ENCODE results near the gene CMIP. TPM values are rescaled to one million over a fixed set of nuclear protein-coding genes. Genes with fewer than 3 reads are reported as not detected.

CMIP gene
- polyA plus RNA-seq, 1 donor from 2014 or later, result 15.1 TPM

- H4K20me1 ChIP-seq (ENCODE audit: insufficient read depth), result peaks cover 48% of the 10 kb centered on the region
- no peaks in the 10 kb centered on the region for H3K9me3 ChIP-seq (ENCODE audit: low read length)
- H3K4me2 ChIP-seq (ENCODE audit: low read length), result no peak overlapping the region
- peaks cover 84% of the 10 kb centered on the region for H3K79me2 ChIP-seq (replicated peaks; ENCODE audit: insufficient read depth, low read length)
- no peaks in the 10 kb centered on the region for H3F3A ChIP-seq (ENCODE audit: insufficient read depth, low read length, poor library complexity, severe bottlenecking)
- TF ChIP-seq TAF1 (IDR thresholded peaks at IDR 0.05; ENCODE audit: low read depth) (no peak), CTCF (IDR thresholded peaks at IDR 0.05; ENCODE audit: poor library complexity, severe bottlenecking) (no peak), MXI1 (conservative IDR thresholded peaks at IDR 0.05; ENCODE audit: poor library complexity, severe bottlenecking) (no peak), RAD21 (conservative IDR thresholded peaks at IDR 0.05) (no peak)
- H3K27ac ChIP-seq (ENCODE audit: low read length), result no peak overlapping the region
- H3K4me3 ChIP-seq (ENCODE audit: low read length), result no peak overlapping the region
- no peak overlapping the region for H2AFZ ChIP-seq (ENCODE audit: low read depth, low read length)
- H3K36me3 ChIP-seq (ENCODE audit: insufficient read depth, low read length), result peaks cover 13% of the 10 kb centered on the region
- H3K27me3 ChIP-seq (ENCODE audit: insufficient read depth, low read depth, low read length), result no peaks in the 10 kb centered on the region
- no peaks in the 10 kb centered on the region for H3K9me2 ChIP-seq (ENCODE audit: insufficient read depth, low read length)
- H3K9ac ChIP-seq (ENCODE audit: low read length), result no peak overlapping the region
Observed at GRCh38 chr16:81469183-81469677, 24.6 kb downstream of the CMIP start.

GRCh38 chr16:81469710-81470535 is 25.3 kb downstream of the CMIP start:
- Histone ChIP-seq H4K20me1 (ENCODE audit: insufficient read depth) (peaks cover 48% of the 10 kb centered on the region), H2AFZ (ENCODE audit: low read depth, low read length) (no peak overlapping the region), H3K36me3 (ENCODE audit: insufficient read depth, low read length) (peaks cover 13% of the 10 kb centered on the region), H3K9me3 (ENCODE audit: low read length) (no peaks in the 10 kb centered on the region), H3K9me2 (ENCODE audit: insufficient read depth, low read length) (no peaks in the 10 kb centered on the region), H3K27me3 (ENCODE audit: insufficient read depth, low read depth, low read length) (no peaks in the 10 kb centered on the region), H3F3A (ENCODE audit: insufficient read depth, low read length, poor library complexity, severe bottlenecking) (no peaks in the 10 kb centered on the region), H3K79me2 (replicated peaks; ENCODE audit: insufficient read depth, low read length) (peaks cover 82% of the 10 kb centered on the region), H3K4me3 (ENCODE audit: low read length) (no peak overlapping the region), H3K27ac (ENCODE audit: low read length) (no peak overlapping the region), H3K4me2 (ENCODE audit: low read length) (no peak overlapping the region), H3K9ac (ENCODE audit: low read length) (no peak overlapping the region)
- TF ChIP-seq EZH2 (IDR thresholded peaks at IDR 0.05; ENCODE audit: borderline replicate concordance, insufficient read depth, low read length, poor library complexity, severe bottlenecking), result no peak

- no peaks in the 10 kb centered on the region for H3K9me2 ChIP-seq (ENCODE audit: insufficient read depth, low read length)
- no peaks in the 10 kb centered on the region for H3F3A ChIP-seq (ENCODE audit: insufficient read depth, low read length, poor library complexity, severe bottlenecking)
- H3K27me3 ChIP-seq (ENCODE audit: insufficient read depth, low read depth, low read length), result no peaks in the 10 kb centered on the region
- no peak overlapping the region for H3K27ac ChIP-seq (ENCODE audit: low read length)
- no peak overlapping the region for H2AFZ ChIP-seq (ENCODE audit: low read depth, low read length)
- peaks cover 71% of the 10 kb centered on the region for H3K79me2 ChIP-seq (replicated peaks; ENCODE audit: insufficient read depth, low read length)
- no peaks in the 10 kb centered on the region for H3K9me3 ChIP-seq (ENCODE audit: low read length)
- no peak overlapping the region for H3K9ac ChIP-seq (ENCODE audit: low read length)
- peaks cover 48% of the 10 kb centered on the region for H4K20me1 ChIP-seq (ENCODE audit: insufficient read depth)
- peaks cover 13% of the 10 kb centered on the region for H3K36me3 ChIP-seq (ENCODE audit: insufficient read depth, low read length)
- no peak overlapping the region for H3K4me2 ChIP-seq (ENCODE audit: low read length)
- H3K4me3 ChIP-seq (ENCODE audit: low read length), result no peak overlapping the region
- no peak for TF ChIP-seq RAD21 (conservative IDR thresholded peaks at IDR 0.05)
- no peak for TF ChIP-seq EP300 (conservative IDR thresholded peaks at IDR 0.05; ENCODE audit: poor library complexity, severe bottlenecking)
- no peak for TF ChIP-seq TAF1 (IDR thresholded peaks at IDR 0.05; ENCODE audit: low read depth)
- no peak for TF ChIP-seq POLR2AphosphoS5 (IDR thresholded peaks at IDR 0.05)
- TF ChIP-seq CTCF (IDR thresholded peaks at IDR 0.05; ENCODE audit: poor library complexity, severe bottlenecking), result no peak
- TF ChIP-seq EZH2 (IDR thresholded peaks at IDR 0.05; ENCODE audit: borderline replicate concordance, insufficient read depth, low read length, poor library complexity, severe bottlenecking), result no peak
- TF ChIP-seq MXI1 (conservative IDR thresholded peaks at IDR 0.05; ENCODE audit: poor library complexity, severe bottlenecking), result no peak
- no peak for TF ChIP-seq REST (IDR thresholded peaks at IDR 0.05; ENCODE audit: borderline replicate concordance)
- no peak for TF ChIP-seq SMC3 (conservative IDR thresholded peaks at IDR 0.05; ENCODE audit: poor library complexity)
Observed at GRCh38 chr16:81470796-81471636, 26.4 kb downstream of the CMIP start.
